ENCODE measurements around the gene ATP1A3.
"Not testable (repeated sequence)": the region's sequence is repeated elsewhere in the genome, so short reads cannot be mapped to it uniquely, and the experiment has no call there.

Gene ATP1A3

DNA sequence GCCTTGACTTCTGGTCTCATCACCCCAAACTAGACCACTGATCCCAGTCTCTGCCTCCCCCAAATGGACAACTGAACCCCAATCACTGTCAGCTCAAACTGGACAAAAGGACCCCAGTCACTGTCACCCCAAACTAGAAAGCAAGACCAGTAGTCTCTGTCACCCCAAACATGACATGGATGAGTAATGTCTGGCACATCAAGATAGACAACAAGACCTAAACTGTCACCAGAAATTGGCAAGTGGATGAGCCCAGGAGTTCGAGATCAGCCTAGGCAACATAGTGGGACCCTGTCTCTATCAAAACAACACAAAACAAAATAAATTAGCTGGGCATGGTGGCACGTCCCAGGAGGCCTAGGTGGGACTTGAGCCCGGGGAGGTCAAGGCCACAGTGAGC is 46.9 kb downstream of the ATP1A3 start:
- DNase-seq (ENCODE audit: low read depth, low spot score) = no peak

DNA sequence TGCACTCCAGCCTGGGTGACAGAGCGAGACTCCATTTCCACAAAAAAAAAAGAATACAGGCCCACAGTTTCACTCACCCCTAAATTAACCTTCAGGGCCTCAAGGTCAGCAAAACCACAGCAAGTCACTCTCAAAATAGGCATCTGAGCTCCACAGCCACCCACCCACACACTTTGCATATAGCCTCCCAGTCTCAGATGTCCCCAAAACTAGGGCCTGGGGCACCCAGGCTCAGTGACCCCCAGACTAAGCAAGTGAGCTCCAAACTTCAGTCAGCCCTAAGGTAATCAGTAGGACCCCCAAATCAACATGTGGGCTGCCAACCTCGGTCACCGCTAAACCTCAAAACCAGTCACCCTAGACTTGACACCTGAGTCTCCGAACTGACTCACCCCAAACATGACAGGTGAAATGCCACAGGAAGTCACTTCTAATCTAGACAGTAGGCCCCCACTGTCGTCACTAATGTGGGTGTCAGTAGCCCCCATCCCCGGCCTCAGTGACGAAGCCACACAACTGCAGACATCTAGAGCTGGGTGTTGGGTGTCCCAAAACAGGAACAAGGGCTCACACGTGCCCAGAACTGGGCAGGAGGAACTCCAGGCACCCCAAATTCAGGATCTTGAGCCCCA is 48.8 kb downstream of the ATP1A3 start:
- DNase-seq (ENCODE audit: low read depth, low spot score) = no peak

GRCh38 chr19:41944336-41944735 is 49.7 kb downstream of the ATP1A3 start:
- DNase-seq (ENCODE audit: low read depth, low spot score) = no peak

DNA sequence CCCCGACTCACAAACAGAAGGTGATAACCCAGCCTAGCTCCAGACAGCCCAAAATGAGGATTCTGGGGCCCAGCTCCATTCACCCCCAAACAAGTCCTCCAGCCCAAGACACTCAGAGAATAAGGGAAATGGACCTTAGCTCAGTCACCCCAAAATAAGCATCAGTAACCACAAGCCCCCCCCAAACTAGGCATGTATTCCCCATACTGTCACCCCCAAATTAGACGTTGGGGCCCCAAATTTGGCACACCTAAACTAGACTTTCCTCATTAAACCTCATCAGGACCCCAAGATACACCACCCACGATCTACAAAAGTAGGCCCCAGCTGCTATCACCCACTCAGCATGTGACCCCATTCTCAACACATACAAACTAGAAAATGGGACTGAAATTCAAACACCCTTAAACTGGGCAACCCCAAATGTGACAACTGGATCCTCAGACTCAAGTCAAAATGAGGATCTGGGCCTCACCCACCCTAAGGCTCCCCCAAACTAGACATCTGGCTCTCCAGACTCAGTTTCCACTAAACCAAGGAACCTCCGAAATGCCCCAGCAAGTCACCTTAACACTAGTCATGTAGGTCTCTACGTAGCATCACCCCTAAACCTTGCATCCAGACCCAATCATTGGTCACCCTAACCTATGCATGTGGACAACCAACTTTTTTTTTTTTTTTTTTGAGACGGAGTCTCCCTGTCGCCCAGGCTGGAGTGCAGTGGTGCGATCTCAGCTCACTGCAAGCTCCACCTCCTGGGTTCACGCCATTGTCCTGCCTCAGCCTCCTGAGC is 52.4 kb downstream of the ATP1A3 start:
- DNase-seq (ENCODE audit: low read depth, low spot score) = no peak

DNA sequence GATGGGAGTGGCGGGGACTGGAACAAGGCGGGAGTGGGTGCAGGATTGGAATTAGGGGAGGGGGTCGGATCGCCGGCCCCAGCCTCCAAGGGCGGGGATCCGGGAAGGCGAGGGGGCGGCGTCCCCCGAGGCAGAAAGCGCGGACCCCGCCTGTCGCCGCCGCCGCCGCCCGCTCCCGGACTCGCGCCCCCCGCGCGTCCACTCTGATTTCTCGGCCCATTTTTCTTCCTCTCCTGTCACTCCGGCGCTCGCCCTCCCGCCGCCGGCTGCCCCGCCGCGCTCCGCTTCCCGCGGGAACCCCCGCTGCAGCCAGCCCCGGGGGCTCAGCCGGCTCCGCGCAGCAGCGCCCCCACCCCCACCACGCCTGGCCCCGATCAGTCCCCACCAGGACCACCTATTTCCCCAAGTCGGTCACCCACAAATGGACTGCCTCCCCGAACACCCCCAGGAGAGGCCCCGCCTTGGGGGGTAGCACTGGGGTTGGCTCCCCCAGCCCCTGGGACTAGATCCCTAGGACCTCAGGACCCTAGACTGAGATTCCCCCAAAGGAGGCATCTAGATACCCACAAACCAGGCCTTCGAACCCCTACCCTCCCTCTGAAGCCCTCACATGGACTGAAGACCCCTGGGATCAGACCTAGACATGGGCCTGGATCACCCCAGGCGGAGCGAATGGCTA is 53.2 kb downstream of the ATP1A3 start:
- DNase-seq (ENCODE audit: low read depth, low spot score) = no peak

DNA sequence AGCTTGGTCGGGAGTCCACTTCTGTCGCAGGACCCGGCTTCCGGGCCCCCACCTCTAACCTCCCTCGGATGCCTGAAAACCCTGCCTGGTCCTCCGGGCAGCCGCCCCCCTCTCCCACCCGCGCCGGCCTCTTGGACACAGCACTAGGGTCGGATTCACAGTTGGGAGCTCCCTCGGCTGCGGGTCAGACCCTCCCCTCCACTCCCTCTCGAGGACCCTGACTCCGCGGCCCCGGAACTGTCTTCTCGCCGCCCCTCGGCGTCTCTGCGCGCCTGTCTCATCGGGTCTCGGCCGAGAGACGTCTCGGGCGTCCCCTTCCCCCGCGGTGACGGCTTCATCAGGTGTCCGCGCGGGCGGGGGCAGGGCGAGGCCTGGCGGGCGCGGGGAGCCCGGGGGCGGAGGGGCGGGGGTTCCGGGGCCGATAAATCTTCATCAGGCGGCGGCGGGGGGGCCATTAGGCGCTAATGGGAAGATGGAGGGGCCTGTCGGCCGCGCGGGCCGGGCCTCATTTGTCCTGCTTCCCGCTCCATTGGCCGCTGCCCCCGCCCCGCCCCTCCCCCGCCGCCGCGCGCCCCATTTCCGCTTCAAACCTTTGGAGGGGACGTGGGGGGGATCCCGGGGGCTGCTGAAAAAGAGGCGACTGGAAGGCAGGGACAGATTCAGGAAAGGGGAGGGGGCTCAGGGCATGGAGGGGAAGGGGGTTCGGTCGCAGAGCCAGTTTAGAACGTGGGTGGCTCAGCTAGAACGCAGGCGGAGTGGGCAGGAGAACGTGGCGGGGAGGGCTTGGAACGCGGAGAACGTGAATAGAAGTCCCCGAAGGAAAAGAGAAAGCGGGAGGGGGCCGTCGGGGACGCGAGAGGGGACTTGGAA is 53.9 kb downstream of the ATP1A3 start:
- DNase-seq (ENCODE audit: low read depth, low spot score) = no peak

DNA sequence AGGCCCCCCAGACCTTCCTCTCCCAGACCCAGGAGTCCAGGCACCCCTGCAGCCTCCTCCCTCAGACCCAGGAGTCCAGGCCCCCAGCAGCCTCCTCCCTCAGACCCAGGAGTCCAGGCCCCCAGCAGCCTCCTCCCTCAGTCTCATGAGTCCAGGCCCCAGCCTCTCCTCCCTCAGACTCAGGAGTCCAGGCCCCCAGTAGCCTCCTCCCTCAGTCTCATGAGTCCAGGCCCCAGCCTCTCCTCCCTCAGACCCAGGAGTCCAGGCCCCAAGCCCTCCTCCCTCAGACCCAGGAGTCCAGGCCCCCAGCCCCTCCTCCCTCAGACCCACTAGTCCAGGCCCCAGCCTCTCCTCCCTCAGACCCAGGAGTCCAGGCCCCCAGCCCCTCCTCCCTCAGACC is 54.8 kb downstream of the ATP1A3 start:
- not testable (repeated sequence) for DNase-seq (ENCODE audit: low read depth, low spot score)

GRCh38 chr19:41937525-41938468 is 56.2 kb downstream of the ATP1A3 start:
- no peak for DNase-seq (ENCODE audit: low read depth, low spot score)

DNA sequence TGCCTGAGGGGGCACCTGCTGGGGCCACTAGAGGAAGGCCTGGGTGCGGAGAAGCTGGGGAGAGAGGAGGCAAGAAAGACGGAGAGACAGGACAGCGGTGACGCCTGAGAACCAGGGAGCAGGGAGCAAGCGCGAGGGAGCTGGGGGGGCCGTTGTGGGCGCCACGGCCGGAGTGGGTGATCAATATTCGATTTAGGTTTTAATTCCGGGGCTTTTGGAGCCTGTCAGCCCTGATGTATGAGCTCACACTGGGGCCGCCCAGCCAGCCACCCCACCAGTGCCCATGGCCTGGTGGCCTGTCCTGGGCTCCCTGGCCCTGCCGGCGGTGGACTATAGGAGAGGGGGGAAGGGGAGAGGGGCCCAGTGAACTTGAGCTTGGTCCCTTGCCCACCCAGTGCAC is 57.1 kb downstream of the ATP1A3 start:
- DNase-seq (ENCODE audit: low read depth, low spot score) = no peak

DNA sequence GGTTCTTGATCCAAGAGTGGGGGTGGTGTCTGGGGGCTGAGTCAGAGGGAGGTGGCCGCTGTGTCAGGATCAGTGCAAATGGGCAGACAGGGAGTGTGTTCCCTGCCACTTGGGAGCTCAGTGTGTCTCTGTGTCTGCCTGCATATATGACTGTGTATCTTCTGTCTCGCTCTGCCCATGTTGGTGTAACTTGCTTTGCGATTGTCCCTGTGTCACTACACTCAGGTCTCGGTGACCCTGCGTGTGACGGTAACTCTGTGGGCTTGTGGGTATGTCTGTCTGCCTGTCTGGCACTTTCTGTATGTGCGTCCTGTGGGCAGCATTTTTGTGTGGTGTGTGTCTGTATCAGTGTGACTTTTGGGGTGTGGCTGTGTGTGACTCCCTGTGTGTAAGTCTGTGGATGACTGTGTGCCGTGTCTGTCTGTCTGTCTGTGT is 57.6 kb downstream of the ATP1A3 start:
- no peak for DNase-seq (ENCODE audit: low read depth, low spot score)

DNA sequence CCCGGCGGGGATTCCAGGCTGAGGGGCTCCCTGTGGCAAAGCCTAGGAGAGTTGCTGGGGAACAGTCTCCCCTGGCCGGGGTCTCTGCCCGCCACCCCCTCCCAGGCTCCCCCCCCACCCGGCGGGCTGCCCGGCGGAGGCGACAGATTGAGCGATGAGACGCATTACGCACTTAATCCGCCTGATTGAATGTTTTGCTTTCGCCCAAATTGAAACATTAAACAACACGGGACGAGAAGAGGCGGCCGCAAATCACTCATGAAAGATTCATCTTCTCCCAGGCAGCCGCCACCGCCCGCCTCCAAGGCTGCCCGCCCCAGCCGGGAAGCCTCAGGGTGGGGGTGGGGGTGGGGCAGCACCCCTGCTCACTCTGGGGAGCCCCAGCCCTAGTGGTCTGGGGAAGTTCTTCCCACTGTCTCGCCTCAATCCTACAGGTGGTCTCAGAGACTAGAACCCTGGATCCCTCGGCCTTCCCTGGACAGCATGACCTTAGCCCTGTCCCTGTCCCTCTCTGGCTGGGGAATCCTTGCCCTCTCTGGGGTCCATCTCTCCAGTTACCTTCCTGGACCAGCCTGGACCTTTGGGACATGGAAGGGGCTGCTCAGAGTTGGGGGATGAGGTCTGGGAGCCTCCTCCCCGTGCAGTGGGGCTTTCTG is 58.1 kb downstream of the ATP1A3 start:
- no peak for DNase-seq (ENCODE audit: low read depth, low spot score)

DNA sequence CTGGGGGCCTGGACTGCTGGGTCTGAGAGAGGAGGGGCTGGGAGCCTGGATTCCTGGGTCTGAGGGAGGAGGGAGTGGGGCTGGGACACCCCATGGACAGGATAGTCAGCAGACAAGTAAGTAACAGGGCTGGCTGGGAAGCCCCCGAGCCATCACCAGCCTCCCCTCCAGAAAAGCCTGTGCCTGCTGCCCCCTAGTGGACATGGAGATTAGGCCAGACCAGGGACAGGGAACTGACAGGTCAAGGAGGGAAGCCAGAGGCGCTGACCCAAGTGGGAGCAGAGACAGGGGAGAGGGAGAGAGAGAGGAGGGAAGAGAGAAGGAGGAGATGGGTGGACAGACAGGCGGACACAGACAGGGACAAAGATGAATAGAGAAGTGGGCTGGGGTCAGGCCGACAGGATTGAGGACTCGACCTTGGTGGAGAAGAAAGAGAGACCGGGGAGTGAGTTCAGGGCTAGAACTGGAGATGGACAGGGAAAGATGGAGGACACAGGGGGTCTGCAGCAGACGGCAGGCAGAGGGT is 59.1 kb downstream of the ATP1A3 start:
- DNase-seq (ENCODE audit: low read depth, low spot score) = no peak

GRCh38 chr19:41933693-41934426 is 60.2 kb downstream of the ATP1A3 start:
- DNase-seq (ENCODE audit: low read depth, low spot score) = no peak

- DNase-seq (ENCODE audit: low read depth, low spot score) = no peak
Observed at GRCh38 chr19:41932720-41933332, 61.2 kb downstream of the ATP1A3 start.

DNA sequence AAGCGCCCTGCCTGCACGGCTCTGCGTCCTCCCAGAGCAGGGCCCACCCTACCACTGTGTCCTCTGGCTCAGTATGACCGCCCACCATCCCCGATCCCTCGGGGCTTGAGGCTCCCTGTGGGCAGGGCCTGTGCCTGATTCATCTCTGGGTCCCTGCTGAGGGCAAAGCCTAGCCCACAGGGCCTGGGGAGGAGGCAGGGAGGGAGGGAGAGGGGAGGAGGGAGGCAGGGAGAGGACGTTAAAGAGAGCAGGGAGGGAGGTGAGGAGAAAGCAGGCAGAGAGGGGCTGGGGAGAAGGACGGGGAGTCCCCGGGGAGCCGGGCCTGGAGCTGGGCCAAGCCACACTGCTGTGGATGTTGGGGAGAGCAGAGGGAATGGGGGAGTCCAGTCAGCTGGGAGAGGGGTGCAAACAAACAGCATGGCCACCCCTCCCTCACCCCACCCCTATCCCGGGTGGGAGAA is 61.7 kb downstream of the ATP1A3 start:
- no peak for DNase-seq (ENCODE audit: low read depth, low spot score)

DNA sequence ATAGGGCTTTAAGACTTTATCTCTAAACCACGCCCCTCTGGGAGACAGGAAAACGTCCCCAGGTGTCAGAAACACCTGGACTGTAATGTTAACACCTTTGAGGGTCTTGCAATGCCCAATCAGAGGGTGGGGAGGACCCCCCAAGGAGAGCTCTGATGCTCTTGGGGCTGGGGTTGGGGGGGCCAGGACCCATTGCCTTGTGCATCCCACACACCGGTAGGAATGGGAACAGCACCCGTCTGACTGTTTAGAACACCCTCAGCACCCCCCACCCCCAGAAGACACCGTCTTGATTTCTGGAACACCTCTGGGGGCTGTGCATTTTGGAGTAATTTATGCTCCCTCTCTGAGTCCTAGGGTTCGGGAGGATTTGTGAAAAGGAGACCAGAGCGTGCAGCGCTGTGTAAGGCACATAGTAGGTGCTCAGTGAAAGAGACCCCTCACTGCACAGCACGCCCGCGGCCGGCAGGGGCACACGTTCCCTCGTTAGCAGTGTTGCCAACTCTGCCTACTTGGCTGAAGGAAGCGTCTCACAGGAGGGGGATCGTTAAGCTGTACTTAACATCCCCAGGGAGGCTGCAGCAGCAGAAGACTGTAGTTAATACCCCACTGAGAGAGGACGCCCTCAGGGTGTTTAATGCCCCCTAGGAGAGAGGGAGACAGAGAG is 63.0 kb downstream of the ATP1A3 start:
- peak; percentile 65 for DNase-seq (ENCODE audit: low read depth, low spot score)

- no peak for DNase-seq (ENCODE audit: low read depth, low spot score)
Observed at GRCh38 chr19:41930322-41930722, 63.7 kb downstream of the ATP1A3 start.

DNA sequence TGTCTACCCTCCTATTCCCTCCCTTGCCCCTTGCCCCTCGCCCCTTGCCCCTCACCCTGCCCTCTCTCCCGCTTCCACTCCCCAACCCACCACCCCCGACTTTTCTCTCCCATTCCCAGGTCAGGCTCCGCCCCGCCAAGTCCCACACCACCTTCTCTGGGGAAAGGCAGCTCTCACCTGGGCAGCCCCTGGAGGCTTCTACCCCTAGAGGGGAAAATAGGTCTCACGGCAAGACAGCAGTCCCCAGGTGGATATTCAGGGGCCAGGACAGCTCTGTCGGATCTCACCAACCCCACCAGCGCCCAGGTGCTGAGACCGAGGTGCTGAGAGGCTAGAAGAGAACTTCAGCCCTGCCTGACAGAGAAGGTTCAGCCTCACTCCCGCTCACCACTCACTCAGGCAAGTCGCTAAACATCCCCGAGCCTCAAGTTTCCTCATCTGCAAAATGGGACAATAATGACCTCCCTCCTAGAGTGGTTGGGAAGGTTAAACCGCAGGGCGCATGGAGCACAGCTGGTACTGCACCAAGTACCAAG is 64.4 kb downstream of the ATP1A3 start:
- no peak for DNase-seq (ENCODE audit: low read depth, low spot score)
